CD1c-positive myeloid dendritic cell (primary cell): Measurements from ENCODE around the gene SPNS1.

Experiments
- DNase-seq: peaks from one replicate; pipeline ENCODE4 v3.0.0-alpha.2; 2016; ENCODE audit errors: extremely low spot score

SPNS1 gene

GRCh38 chr16:29028457-29029167 is 54.0 kb downstream of the SPNS1 start:
- no peak for DNase-seq

- peak; percentile 51 for DNase-seq
Observed at GRCh38 chr16:29029168-29029994, 54.8 kb downstream of the SPNS1 start.

- DNase-seq: no peak
Observed at GRCh38 chr16:29030086-29030840, 55.7 kb downstream of the SPNS1 start.
